Dedifferentiated amniotic fluid mesenchymal stem cell (primary cell): ENCODE results near the gene MLH3.
"Not testable (repeated sequence)": the region's sequence is repeated elsewhere in the genome, so short reads cannot be mapped to it uniquely, and the experiment has no call there.

ENCODE experiments used
- DNase-seq: peaks from one replicate; pipeline ENCODE4 v3.0.0-alpha.2; 2016; ENCODE audit errors: extremely low spot score

Gene MLH3

DNA sequence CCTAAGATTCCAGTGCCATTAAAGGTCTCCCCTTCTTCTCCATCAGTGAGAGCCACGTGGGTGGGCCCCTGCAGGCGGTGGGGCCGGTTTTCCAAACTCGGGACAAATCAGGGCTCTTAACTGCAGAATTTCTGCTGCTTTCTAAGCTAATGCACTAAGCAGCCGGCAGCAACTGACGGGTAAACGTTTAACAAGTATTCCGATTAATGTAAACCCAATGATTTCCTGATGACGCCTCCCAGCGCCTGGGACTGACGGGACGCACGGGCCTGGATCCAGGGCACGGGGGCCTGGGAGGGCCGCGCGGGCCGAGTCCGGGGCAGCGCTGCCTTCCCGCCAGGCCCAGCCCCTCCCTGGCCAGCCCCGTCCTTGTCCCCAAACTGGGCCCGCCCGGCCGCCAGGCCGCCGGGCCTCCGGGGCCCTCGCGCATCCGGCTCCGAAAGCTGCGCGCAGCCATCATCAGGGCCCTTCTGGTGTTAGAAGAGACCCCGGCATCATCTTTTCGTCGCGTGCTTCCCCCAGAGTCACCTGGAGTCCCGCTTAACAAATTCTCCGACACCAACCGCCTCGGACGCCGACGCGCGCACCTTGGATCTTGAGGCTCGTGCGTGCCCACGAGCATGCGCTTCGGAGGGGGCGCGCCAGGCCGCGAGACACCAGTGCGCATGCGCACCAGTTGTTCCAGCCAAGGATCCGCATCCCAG lies at the start of gene MLH3:
MLH3 (minus strand) TSS at position 616 of the 704 bp plus-strand sequence. CDS start 1,812 bp downstream, outside the sequence.
- peak; percentile 50 for DNase-seq

DNA sequence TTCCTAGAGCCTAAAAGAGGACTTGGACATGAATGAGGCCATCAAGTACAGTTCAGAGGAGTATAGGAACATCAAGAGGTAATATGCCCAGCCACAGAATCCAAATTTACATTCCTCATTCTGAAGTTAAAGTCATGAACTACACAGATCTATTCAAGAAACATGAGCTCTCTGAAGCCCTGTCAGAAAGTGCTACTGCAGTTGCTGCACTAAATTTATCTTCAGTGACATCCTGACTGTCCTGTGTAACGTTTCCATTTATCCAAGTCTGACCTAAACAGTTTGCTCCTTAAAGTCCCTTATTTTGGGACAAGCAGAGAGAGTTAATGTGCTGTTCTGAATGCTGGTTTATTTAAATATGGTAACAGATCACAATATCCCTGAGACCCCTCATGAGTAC lies 47.4 kb upstream of the MLH3 start:
- no peak for DNase-seq

GRCh38 chr14:75098212-75098611 lies 46.9 kb upstream of the MLH3 start:
- no peak for DNase-seq

GRCh38 chr14:75096959-75097358 lies 45.7 kb upstream of the MLH3 start:
- no peak for DNase-seq

- no peak for DNase-seq
Observed at GRCh38 chr14:75095690-75096089, 44.4 kb upstream of the MLH3 start.

DNA sequence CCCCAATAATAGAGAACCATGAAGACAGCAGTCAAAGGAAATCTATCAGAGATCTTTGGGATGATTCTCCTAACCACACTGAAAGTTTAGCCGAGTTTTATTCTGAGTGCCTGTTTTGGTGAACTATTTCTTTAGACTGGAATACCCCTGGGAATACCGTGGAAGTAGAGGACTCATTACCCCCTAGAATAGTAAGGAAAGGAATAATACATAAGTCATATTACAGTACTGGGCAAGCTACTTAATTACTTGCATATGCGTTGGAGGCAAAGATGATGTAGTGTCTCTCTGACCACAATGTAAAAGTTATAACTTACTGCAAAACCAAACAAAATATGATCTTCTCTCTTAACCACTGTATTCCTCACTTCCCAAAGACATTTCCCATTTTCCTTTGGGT lies 43.6 kb upstream of the MLH3 start:
- no peak for DNase-seq

DNA sequence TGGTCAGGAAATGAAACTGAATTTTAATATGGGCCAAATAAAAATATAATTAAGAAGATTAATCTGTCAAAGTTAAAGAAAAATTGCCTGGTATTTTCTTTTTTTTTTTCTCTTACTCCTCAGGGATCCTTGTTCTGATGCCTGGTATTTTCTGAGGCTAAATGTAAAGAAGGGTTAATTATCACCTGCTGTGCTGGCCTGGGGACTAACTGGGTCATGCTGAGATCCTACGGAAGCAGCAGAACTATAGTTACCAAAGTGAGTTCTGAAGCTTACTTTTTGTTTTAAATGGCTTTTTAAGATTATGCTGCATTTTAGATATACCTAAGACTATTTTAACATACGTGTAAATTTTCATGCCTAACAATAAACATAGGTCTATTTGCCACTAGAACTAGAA lies 41.4 kb upstream of the MLH3 start:
- no peak for DNase-seq

DNA sequence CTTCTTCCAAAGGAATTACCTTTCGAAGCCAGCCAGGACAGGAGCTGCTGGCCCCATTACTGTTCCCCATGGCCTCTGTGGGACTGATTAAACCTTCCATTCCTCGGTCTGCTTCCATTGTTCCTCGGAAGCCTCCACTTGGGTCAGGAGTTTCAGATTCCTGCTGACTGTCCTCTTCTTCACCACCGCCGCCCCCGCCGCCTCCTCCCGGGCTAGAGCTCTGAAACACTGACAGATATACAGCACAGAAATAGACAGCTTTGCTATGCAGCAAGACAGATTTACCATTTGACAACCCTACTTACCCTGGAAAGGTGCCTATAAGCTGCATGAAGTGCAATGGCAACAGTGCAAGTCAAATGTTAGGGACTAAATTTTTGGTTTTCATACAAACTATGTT lies 40.0 kb upstream of the MLH3 start:
- DNase-seq = no peak

DNA sequence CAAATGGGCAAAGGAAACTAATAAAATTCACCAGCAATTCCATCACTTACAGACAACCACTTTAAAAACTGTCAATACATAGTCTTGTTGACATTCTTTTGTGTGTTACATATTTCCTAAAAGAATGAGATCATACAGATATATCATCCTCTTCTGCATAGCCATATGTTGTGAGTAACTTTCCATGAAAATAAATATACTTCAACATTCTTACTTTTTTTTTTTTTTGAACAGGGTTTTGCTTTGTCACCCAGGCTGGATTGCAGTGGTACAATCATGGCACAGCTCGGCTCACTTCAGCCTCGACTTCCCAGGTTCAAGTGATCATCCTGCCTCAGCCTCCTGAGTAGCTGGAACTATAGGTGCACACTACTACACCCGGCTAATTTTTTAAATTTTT lies 39.1 kb upstream of the MLH3 start:
- peak; percentile 18 for DNase-seq

GRCh38 chr14:75088566-75089373 lies 37.5 kb upstream of the MLH3 start:
- DNase-seq = peak; percentile 65

- no peak for DNase-seq
Observed at GRCh38 chr14:75088153-75088552, 36.9 kb upstream of the MLH3 start.

DNA sequence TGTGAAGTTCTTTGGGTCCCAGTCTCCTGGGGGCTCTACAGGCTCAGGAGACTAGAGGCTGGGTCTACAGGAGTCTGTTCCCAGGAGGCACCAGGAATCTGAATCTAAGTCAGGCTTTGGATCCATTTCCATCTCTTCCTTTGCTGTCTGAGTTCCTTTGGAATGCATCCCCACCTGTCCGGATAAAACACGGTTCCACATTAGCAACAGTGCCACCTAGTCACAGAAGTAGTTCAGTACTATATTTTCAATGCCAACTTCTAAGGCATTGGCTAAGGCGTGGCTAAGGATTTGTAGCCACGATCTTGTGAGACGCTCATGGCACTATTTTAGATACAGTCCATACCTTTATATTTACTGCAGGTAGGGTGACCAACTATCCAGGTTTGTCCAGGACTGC lies 33.2 kb upstream of the MLH3 start:
- no peak for DNase-seq

DNA sequence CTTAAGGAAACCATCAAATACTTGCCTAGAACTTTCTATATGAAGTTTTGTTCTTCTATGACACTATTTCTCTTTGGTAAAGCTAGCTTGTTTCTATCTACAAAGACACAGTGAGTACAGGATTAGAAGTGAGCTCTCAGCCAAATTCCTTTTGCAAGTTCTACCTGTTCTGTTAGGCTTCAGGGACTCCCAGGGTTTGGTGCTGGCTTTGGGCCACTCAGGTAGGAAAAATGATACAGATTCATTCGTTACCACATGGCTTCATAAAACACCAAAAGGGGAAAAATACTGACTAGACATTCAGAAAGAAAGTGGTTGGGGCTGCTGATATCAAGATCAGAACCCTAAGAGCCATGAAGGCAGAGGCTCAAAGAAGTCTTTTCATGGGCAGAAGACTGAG lies 32.0 kb upstream of the MLH3 start:
- no peak for DNase-seq

- no peak for DNase-seq
Observed at GRCh38 chr14:75081660-75082229, 30.5 kb upstream of the MLH3 start.

- DNase-seq = peak; percentile 38
Observed at GRCh38 chr14:75079521-75079920, 28.3 kb upstream of the MLH3 start.

- DNase-seq = no peak
Observed at GRCh38 chr14:75077794-75078193, 26.5 kb upstream of the MLH3 start.

- no peak for DNase-seq
Observed at GRCh38 chr14:75070383-75070782, 19.1 kb upstream of the MLH3 start.

GRCh38 chr14:75069811-75070145 lies 18.5 kb upstream of the MLH3 start:
- no peak for DNase-seq

DNA sequence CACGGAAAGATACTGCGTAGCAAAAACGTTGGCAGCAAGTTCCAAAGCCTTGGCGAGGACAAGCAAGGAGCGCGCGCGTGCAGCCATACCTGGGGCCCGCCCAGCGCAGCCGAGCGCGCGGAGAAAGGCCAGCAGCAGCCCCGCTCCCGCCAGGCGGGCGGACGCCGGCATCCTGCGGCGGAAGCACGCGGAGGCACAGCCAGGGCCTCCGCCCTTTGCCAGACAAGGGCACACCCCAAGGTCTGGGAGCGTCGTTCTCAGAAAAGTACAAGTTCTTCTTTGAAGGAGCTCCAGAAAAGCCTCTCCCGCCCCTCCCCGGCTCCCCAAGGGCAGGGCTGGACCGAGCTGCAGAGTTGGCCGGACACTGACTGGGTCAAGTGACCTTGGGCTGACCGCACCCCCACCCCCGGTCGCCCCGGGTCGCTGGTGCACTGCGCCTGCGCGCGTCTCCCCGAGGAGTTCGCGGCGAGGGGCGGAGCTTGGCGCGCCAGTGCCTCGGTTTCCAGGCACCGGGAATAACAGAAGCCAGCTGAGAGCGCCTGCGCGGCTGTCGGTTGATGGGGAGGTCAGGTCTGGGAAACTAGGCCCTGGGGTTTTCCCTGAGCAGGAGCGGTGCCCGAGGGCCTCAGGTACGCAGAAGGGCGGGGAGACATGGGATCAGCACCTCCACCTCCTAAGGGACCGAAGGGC lies 18.0 kb upstream of the MLH3 start, which contains the start of gene ZC2HC1C:
ZC2HC1C (plus strand) TSS at position 521 of the 690 bp plus-strand sequence. CDS start 933 bp downstream, outside the sequence.
- DNase-seq = peak; percentile 52

DNA sequence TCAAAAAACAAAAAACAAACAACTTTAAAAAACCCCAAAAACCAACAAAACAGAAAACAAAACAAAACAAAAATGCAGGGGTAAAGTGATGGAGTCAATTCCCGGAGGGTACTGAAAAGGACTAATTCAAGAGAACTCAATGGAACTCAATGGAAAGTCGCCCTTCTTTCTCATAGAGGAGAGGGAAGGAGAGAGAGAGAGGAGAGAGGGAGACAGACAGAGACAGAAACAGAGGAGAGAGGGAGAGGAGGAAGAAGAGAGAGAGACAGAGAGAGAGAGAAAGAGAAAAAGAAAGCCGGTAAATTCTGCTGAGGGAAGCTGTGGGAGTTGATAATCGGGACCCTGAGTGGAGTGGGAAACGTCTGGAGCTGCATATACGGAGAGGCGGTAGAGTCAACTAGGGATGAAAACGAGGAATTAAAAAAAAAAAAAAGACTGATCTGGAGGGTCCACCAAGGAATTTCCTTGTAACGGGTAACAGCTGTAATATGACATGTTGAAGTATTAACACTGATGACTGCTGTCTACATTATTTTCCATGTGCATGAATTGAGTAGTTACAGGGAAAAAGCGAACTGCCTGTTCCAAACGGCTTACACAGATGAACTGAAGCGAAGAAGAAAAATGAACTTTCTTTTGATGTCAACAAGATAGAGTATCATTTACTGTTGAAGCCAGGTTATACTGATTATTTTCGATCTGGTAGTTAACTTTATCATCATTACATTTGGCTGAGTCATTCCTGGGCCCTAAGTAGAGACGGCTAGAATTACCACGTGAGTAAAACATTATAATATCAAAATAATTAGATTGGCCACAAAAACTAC lies 17.2 kb upstream of the MLH3 start:
- peak; percentile 44 for DNase-seq

DNA sequence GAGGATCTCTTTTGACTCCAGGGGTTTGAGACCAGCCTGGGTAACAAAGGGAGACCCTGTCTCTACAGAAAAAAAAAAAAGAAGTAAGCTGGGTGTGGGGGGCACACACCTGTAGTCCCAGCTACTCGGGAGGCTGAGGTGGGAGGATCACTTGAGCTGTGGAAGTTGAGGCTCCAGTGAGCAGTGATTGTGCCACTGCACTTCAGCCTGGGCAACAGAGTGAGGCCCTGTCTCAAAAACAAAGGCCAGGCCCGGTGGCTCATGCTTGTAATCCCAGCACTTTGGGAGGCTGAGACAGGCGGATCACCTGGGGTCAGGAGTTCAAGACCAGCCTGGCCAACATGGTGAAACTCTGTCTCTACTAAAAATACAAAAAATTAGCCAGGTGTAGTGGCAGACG lies 16.5 kb upstream of the MLH3 start:
- DNase-seq = not testable (repeated sequence)
